Activated T-helper 2 cell treated with anti-CD3 and anti-CD28 coated beads, Interferon-gamma antibody, Interleukin-2, Interleukin-4, amounts not matched to agents 10 μg/mL and 5 μg/mL and 100 μg/mL, durations not matched to agents 14 hours and 24 hours and 36 hours (primary cell): ENCODE data around the gene SART3. TPM values are rescaled to one million over a fixed set of nuclear protein-coding genes. Genes with fewer than 3 reads are reported as not detected.

Experiments used
- DNase-seq: peaks from one replicate; pipeline ENCODE4 v3.0.0; 2021; ENCODE audit warnings: low spot score
- H3K27ac Mint-ChIP-seq: one replicate; pipeline ENCODE4 v1.8.0; 2021; ENCODE audit warnings: mixed read lengths
- H3K27me3 Mint-ChIP-seq: one replicate; pipeline ENCODE4 v1.8.0; 2021; ENCODE audit warnings: low read depth, mixed read lengths
- H3K36me3 Mint-ChIP-seq: one replicate; pipeline ENCODE4 v1.8.0; 2021; ENCODE audit warnings: low read depth, mixed read lengths
- H3K4me1 Mint-ChIP-seq: one replicate; pipeline ENCODE4 v1.8.0; 2021; ENCODE audit warnings: low read depth, mixed read lengths
- H3K4me3 Mint-ChIP-seq: one replicate; pipeline ENCODE4 v1.8.0; 2021; ENCODE audit warnings: low read depth, mild to moderate bottlenecking, moderate library complexity, mixed read lengths
- H3K9me3 Mint-ChIP-seq: one replicate; pipeline ENCODE4 v1.8.0; 2021; ENCODE audit warnings: mixed read lengths
- intact Hi-C: fragments of 100-400 bp; cut with micrococcal nuclease; formaldehyde crosslinking; loops from one replicate; pipeline ENCODE4 v1.15.1; 2023
- total RNA-seq: library from RNA; stranded (reverse); gene quantifications from 2 replicates; pipeline ENCODE4 v1.2.3, GENCODE V29; 2022

SART3 gene
- total RNA-seq, result 85.8 and 92.6 TPM in 2 replicates

DNA sequence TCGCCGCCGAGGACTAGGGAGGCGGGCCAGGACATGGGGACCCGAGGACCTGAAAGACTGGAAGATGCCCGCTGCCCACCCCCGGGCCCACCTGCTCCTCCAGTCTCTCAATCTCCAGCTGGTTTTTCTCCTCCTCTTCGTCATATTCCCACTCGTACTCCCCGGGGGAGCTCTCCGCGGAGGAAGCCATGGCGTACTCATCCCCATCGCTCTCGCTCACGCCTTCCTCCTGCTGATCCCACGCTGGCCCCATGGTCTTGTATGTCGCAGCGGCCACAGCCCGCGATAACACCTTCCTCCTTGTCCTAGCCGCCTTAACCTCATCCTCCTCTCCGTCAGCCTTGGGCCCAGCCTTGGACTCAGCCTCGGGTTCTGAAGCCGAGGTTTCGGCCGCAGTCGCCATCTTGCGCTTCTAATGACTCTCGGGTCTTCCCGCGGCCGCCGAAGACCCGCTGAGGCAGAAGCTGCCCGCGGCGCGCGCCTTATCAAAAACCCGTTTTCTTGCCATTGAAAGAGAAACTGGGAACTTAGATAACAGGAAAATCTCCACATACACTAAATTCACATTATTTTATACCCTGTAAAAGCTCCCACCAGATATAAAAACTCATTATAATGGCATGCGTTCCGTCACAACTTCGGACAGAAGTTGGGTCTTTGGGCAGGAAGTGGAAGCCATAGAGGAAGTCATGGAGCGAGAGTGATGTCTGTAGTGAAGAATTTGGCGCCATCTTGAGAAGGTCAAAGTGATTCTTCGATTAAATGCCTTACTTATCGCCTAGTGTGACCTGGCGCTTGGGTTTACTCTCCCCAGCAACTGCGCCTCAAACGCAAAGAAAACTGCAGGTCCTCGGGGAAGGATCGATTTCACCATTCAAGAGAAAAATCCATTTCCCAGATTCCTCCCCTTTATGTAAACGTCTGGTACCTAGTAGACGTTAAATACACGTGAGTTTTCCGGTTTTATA is at the start of gene SART3:
SART3 (minus strand) TSS at position 422 of the 968 bp plus-strand sequence; CDS start at position 403, 19 bp downstream.
- H3K27me3 Mint-ChIP-seq, result no peaks in the 10 kb centered on the region
- peaks cover 28% of the 10 kb centered on the region for H3K4me1 Mint-ChIP-seq
- H3K4me3 Mint-ChIP-seq, result peak within 1 kb of the TSS; percentile 100
- H3K36me3 Mint-ChIP-seq, result peaks cover 56% of the 10 kb centered on the region
- peak; percentile 79 for DNase-seq
- no peaks in the 10 kb centered on the region for H3K9me3 Mint-ChIP-seq
- H3K27ac Mint-ChIP-seq, result peak within 1 kb of the TSS; percentile 100
- intact Hi-C loops, result loop anchor here (1.0 to 5.0 kb wide), 2 partner anchors 46 to 491 kb away; partner anchors contain the start of genes FICD and USP30

- no peak for DNase-seq
- intact Hi-C loops, result no loop called here
- Mint-ChIP-seq H3K36me3 (peaks cover 4% of the 10 kb centered on the region), H3K9me3 (peaks cover 7% of the 10 kb centered on the region), H3K4me3 (no peak overlapping the region), H3K4me1 (peaks cover 10% of the 10 kb centered on the region), H3K27me3 (peaks cover 10% of the 10 kb centered on the region), H3K27ac (no peak overlapping the region)
These were observed 49.4 kb upstream of the SART3 start for GRCh38 chr12:108610336-108610815.

DNA sequence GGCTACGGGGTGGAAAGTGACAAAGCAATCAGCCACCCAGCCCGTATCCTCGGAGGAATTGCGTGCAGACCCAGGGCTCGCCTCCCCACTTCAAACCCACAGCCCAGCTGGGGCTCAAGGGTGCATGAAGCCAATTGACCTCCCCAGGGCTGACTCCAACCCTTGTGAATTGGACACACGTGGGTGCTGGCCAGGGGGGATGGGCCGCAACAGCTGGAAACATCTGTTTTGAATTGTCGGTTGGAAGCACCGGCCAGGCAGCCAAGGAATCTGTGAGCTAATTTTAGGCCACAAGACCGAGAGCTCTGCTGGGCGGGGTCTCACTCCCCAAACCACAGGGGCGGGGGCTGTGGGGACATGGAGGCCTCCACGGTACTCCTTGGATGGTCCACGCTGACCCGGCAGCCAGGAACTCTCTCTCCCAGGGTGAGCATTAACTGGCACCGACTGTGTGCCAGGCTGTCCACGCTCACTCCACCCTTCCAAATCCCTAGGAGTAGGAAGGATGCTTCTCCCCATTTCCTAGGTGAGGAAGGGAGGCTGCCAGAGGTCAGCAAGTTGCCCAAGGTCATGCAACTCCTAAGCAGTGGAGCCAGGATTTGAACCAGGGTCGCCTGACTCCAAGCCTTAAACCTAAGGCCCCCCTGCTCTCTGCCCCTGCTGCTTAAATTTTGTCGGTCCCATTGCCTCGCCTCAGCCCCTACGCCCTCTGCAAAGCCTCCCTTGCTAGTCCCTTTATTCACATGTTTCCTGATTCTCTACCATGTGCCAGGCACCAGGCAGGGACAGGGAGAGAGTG is 48.8 kb upstream of the SART3 start:
- DNase-seq, result no peak
- peaks cover 10% of the 10 kb centered on the region for H3K4me1 Mint-ChIP-seq
- no peak overlapping the region for H3K4me3 Mint-ChIP-seq
- H3K9me3 Mint-ChIP-seq, result peaks cover 8% of the 10 kb centered on the region
- H3K36me3 Mint-ChIP-seq, result no peaks in the 10 kb centered on the region
- peaks cover 14% of the 10 kb centered on the region for H3K27me3 Mint-ChIP-seq
- intact Hi-C loops, result no loop called here
- H3K27ac Mint-ChIP-seq, result no peak overlapping the region

- intact Hi-C loops, result no loop called here
- H3K27ac Mint-ChIP-seq, result no peak overlapping the region
- H3K27me3 Mint-ChIP-seq, result peaks cover 14% of the 10 kb centered on the region
- peaks cover 9% of the 10 kb centered on the region for H3K4me1 Mint-ChIP-seq
- H3K9me3 Mint-ChIP-seq, result peaks cover 8% of the 10 kb centered on the region
- no peaks in the 10 kb centered on the region for H3K36me3 Mint-ChIP-seq
- H3K4me3 Mint-ChIP-seq, result no peak overlapping the region
- DNase-seq, result no peak
These were observed 47.6 kb upstream of the SART3 start for GRCh38 chr12:108608616-108609015.

DNA sequence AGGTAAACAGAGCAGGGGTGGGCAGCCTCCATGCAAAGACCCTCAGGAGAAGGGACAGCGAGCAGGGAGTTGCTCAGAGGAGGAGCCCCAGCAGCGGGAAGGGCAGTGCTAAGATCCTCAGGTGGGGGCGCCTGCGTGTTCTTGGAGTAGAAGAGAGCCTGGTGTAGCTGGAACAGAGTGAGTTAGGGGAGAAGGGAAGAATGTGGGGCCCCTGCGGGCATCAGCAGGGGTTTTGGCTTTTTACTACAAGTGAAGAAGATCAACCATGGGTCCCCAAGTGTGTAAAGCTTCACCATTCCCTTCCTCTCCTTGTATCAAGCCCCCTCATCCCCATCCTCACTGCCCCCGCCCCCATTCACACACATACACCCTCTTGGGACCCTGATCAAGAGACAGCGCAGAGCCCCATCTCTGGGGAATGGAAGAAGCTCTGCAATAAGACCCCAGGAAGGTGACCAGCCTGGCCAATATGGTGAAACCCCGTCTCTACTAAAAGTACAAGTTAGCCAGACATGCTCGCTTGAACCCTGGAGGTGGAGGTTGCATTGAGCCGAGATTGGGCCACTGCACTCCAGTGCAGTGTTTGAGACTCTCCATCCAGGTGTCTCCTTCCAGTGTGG is 47.1 kb upstream of the SART3 start:
- H3K27ac Mint-ChIP-seq, result no peak overlapping the region
- H3K9me3 Mint-ChIP-seq, result peaks cover 8% of the 10 kb centered on the region
- H3K27me3 Mint-ChIP-seq, result peaks cover 14% of the 10 kb centered on the region
- peaks cover 9% of the 10 kb centered on the region for H3K4me1 Mint-ChIP-seq
- no peak overlapping the region for H3K4me3 Mint-ChIP-seq
- intact Hi-C loops, result no loop called here
- H3K36me3 Mint-ChIP-seq, result no peaks in the 10 kb centered on the region
- DNase-seq, result no peak

- Mint-ChIP-seq H3K27me3 (peaks cover 11% of the 10 kb centered on the region), H3K9me3 (peaks cover 8% of the 10 kb centered on the region), H3K27ac (no peak overlapping the region), H3K4me3 (no peak overlapping the region), H3K4me1 (peaks cover under 1% of the 10 kb centered on the region), H3K36me3 (no peaks in the 10 kb centered on the region)
- intact Hi-C loops, result no loop called here
- no peak for DNase-seq
These were observed 45.5 kb upstream of the SART3 start for GRCh38 chr12:108606492-108606891.

GRCh38 chr12:108605690-108606406 is 44.9 kb upstream of the SART3 start:
- Mint-ChIP-seq H3K27ac (peak overlapping the region; percentile 66), H3K4me1 (no peaks in the 10 kb centered on the region), H3K27me3 (peaks cover 11% of the 10 kb centered on the region), H3K4me3 (no peak overlapping the region), H3K36me3 (no peaks in the 10 kb centered on the region), H3K9me3 (peaks cover 8% of the 10 kb centered on the region)
- DNase-seq, result no peak
- intact Hi-C loops, result no loop called here

GRCh38 chr12:108605000-108605689 is 44.2 kb upstream of the SART3 start:
- peak overlapping the region; percentile 44 for H3K27ac Mint-ChIP-seq
- DNase-seq, result no peak
- H3K4me3 Mint-ChIP-seq, result no peak overlapping the region
- peaks cover 8% of the 10 kb centered on the region for H3K9me3 Mint-ChIP-seq
- peaks cover 8% of the 10 kb centered on the region for H3K27me3 Mint-ChIP-seq
- H3K36me3 Mint-ChIP-seq, result no peaks in the 10 kb centered on the region
- no peaks in the 10 kb centered on the region for H3K4me1 Mint-ChIP-seq
- intact Hi-C loops, result no loop called here

- H3K4me3 Mint-ChIP-seq, result no peak overlapping the region
- H3K27me3 Mint-ChIP-seq, result peaks cover 7% of the 10 kb centered on the region
- no peak overlapping the region for H3K27ac Mint-ChIP-seq
These were observed 43.4 kb upstream of the SART3 start for GRCh38 chr12:108604208-108604941.

DNA sequence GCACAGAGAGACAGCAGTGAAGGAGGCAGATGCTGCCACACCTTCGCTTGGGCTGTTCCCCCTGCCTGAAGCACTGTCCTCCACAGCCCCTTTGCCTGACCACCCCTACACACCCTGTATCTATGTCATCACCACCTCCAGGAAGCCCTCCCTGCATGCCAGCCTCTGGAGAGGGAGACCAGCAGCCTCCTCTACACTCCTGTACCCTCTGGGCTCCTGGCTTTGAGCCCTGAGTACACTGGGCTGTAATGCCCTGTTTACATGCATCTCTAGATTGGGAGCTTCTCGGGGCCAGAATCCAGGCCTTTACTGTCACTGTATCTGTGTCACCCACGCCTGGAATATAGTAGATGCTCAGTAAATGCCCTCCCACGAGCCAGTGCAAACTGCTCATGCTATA is 42.8 kb upstream of the SART3 start:
- H3K4me1 Mint-ChIP-seq, result no peaks in the 10 kb centered on the region
- DNase-seq, result no peak
- peaks cover 8% of the 10 kb centered on the region for H3K9me3 Mint-ChIP-seq
- intact Hi-C loops, result no loop called here
- no peaks in the 10 kb centered on the region for H3K36me3 Mint-ChIP-seq
- H3K27ac Mint-ChIP-seq, result no peak overlapping the region
- H3K27me3 Mint-ChIP-seq, result peaks cover 7% of the 10 kb centered on the region
- H3K4me3 Mint-ChIP-seq, result no peak overlapping the region

More at GRCh38 chr12:108604208-108604941, 43.4 kb upstream of the SART3 start:
- Mint-ChIP-seq H3K4me1 (no peaks in the 10 kb centered on the region), H3K36me3 (no peaks in the 10 kb centered on the region), H3K9me3 (peaks cover 8% of the 10 kb centered on the region)
- intact Hi-C loops, result no loop called here
- no peak for DNase-seq
